Astrocyte of the spinal cord (primary cell): ENCODE results near the gene MRPL47.

ENCODE experiments used
- DNase-seq: peaks from one replicate; pipeline ENCODE4 v3.0.0; 2011; ENCODE audit warnings: low read depth, low spot score
- H3K4me3 ChIP-seq: 2 replicates; pipeline ENCODE4 v1.5.1; 2011; ENCODE audit warnings: low read depth, mild to moderate bottlenecking, low read length, moderate library complexity
- in situ Hi-C: cut with HindIII; loops from 2 replicates; pipeline ENCODE4 v1.10.0; 2017; ENCODE audit warnings: low sequenced_read_pairs
- TF ChIP-seq, protein P1 (sequence below): IDR thresholded peaks from 2 replicates; pipeline ENCODE4 v1.5.1; 2012; ENCODE audit warnings: low read depth, mild to moderate bottlenecking, low read length, inconsistent platforms

The MRPL47 gene

DNA sequence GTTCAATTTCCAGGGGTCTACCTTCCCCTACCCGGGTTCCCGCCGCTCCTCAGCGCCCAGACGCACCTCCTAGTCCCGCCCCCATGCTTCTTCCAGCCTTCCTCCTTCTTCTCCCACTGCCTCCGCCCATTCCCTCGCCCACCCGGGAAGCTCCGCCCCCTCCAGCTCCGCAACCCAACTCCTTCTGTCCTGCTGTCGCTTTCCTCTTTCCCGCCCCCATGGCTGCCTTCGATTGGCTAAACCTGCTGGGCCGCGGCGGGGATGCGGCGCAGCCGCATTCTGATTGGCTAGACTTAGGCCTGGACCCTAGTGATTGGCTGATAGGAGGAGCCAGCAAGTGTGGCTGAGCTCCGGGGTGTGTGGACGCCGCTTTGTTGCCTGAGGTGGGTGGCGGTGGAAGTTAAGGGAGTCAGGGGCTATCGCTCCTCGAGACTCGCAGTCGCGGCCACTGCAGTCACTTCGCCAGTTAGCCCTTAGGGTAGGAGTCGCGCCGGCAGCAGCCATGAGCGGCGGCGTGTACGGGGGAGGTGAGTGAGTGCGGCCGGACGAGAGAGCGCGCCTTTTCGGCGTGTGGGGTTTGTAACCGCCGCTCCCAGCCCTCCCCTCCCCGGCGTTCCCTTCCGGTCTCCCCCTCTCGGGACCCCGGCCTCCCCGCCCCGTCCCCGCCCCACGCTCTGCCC is 41.7 kb downstream of the MRPL47 start, which contains the start of gene ACTL6A:
TSS of gene ACTL6A (plus strand) at position 336 of the 680 bp plus-strand sequence. CDS start at position 503, 167 bp downstream.
- TF ChIP-seq, protein P1, sequence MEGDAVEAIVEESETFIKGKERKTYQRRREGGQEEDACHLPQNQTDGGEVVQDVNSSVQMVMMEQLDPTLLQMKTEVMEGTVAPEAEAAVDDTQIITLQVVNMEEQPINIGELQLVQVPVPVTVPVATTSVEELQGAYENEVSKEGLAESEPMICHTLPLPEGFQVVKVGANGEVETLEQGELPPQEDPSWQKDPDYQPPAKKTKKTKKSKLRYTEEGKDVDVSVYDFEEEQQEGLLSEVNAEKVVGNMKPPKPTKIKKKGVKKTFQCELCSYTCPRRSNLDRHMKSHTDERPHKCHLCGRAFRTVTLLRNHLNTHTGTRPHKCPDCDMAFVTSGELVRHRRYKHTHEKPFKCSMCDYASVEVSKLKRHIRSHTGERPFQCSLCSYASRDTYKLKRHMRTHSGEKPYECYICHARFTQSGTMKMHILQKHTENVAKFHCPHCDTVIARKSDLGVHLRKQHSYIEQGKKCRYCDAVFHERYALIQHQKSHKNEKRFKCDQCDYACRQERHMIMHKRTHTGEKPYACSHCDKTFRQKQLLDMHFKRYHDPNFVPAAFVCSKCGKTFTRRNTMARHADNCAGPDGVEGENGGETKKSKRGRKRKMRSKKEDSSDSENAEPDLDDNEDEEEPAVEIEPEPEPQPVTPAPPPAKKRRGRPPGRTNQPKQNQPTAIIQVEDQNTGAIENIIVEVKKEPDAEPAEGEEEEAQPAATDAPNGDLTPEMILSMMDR, result no peak
- peak; percentile 100 for DNase-seq
- in situ Hi-C loops, result no loop called here
- H3K4me3 ChIP-seq, result peak within 1 kb of the TSS; percentile 78

DNA sequence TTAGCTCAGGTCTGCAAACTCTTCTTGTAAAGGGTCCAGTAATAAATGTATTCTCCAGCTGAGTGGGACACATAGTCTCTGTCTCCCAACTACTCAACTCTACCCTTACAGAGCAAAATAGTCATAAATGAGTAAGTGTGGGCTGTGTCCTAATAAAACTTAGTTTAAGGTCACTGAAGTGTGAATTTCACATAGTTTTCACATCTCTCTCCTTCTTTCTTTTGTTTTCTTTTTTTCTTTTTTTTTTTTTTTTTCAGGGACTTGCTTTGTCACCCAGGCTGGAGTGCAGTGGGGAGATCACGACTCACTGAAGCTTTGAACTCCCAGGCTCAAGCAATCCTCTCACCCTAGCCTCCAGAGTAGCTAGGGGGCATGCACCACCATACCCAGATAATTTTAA is 43.6 kb downstream of the MRPL47 start:
- TF ChIP-seq, protein P1, result no peak
- in situ Hi-C loops, result no loop called here
- no peak overlapping the region for H3K4me3 ChIP-seq
- DNase-seq, result no peak

DNA sequence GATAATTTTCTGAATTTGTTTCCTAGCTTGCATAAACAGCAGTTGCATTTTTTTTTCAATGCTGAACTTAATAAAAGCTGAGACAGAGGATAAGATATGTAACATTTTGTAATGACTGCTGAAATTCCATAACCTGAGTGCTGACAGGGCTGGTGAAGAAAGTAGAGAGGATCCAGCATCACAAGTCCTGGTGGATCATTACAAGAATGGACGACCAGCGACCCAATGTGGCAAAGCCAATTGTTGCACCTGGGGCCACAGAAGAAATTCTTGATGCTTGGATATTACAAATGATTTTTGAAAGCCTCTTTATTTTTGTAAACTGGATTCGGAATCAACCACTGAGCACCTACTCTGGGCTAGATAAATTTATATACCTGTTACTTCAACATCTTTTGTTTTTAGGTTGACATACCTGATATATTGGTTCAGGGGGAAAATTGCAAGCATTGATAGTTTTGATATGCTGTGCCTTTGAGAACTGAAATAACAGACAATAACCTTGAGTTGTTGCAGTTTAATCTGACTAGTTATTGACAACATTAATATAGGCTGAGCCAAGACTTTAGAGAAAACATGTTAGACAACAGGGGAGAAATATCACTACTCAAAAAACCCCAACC is 45.6 kb downstream of the MRPL47 start:
- TF ChIP-seq, protein P1, result peak; percentile 90
- H3K4me3 ChIP-seq, result no peak overlapping the region
- peak; percentile 80 for DNase-seq
- in situ Hi-C loops, result no loop called here

DNA sequence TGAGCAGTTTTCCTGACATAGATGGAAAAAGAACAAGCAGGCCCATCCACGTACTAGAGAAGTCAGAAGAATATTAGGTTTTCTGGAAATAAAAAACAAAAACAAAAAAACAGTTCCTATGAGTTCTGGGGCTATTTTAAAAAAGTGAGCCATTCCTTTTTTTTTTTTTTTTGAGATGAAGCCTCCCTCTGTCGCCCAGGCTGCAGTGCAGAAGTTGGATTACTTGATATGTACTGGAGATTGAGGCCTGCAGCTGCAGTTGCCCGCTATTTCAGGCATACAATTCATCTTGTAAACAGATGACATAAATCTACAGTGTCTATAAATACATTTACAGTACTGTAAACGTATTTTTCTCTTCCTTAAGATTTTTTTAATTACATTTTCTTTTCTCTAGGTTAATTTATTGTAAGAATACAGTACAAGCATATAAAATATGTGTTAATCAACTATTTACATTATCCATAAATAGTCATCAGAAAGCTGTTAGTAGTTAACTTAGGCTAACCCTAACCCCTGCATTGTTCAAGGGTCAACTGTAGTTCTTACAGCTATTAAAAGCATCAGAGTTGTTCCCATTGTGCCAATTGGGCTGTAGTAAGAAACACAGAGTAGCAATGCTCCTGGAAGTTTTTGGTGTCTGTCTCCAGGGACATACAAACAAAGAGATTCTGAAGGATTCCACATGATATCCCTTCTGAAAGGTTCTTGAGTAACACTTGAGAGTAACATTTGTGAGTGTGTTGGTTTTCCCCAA is 52.9 kb downstream of the MRPL47 start:
- no peak overlapping the region for H3K4me3 ChIP-seq
- TF ChIP-seq, protein P1, result no peak
- in situ Hi-C loops, result no loop called here
- no peak for DNase-seq

DNA sequence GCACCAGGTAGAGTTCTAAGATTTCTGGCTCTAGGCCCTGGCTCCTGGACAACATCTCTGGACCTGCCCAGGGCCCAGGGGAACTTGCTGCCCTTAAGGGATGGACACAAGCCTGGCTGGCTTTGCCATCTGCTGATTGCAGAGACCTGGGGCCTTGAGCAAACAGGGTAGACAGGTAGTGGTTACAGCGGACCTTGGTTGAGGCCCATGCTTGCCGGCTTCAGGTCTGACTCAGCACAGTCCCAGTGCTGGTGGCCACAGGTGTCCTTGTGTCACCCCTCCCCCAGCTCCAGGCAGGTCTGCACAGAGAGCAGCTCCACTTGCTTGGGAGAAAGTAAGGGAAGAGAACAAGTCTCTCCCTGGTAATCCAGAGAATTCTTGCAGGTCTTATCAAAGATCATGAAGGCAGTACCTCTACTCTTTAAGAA is 57.6 kb downstream of the MRPL47 start:
- TF ChIP-seq, protein P1, result no peak
- in situ Hi-C loops, result no loop called here
- no peak overlapping the region for H3K4me3 ChIP-seq
- DNase-seq, result no peak

DNA sequence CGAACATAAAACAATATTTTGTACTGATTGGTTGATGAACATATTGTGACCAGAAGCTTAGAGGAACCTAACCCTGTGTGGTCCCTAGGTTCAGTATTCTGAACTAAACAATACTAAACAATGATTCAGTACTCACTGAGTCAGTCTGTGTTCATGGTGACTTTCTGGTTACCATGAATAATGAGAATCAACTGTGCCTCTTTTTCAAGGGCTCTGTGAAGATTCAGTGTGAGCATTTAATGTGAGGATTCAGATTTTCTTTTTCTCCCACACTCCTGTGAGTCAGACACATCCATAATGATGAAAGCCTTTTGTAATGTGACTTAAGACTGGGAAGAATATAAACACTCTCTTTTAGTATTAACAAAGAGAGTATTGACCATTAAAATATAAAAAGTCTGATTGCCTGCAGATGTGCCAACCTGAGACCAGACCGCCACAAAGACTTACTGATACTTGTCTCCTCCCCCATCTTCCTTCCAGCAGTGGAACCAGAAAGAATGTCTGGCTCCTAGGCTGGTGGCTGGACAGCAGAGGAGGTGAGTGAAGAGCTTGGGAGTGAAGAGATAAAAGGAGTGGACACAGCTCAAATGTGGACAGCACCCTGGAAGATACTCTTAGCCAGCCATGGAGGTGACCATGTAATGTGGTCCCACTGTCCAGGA is 59.3 kb downstream of the MRPL47 start:
- no peak overlapping the region for H3K4me3 ChIP-seq
- peak; percentile 91 for DNase-seq
- in situ Hi-C loops, result no loop called here
- TF ChIP-seq, protein P1, result no peak
